GM12878 (cell line): ENCODE measurements around the gene SLC35D2. TPM values are rescaled to one million over a fixed set of nuclear protein-coding genes. Genes with fewer than 3 reads are reported as not detected.

Experiments used
- ATAC-seq: fragments of 200-7000 bp; cut with Tn5 transposase; 3 replicates; pipeline ENCODE4 v1.9.1; 2020; ENCODE audit warnings: mild to moderate bottlenecking, moderate library complexity
- BruUV-seq: library from RNA; stranded (reverse); fragments of 400-500 nt; replicated peaks from 2 replicates; lab custom pipeline; 2021; lab: Mats Ljungman, UMichigan
- CTCF ChIA-PET: fragments of 300-600 bp; sonication (Branson Sonifier 250); formaldehyde crosslinking; extraction: SDS; loops from one replicate; lab custom pipeline; 2021; ENCODE audit warnings: inconsistent platforms; lab: Yijun Ruan, JAX
- POLR2A ChIA-PET: fragments of 350-600 bp; formaldehyde crosslinking; extraction: SDS; loops from one replicate; lab custom pipeline; 2021; ENCODE audit warnings: inconsistent platforms; lab: Charles Lee
- RAD21 ChIA-PET: fragments of 300-600 bp; sonication (Branson Sonifier 250); formaldehyde crosslinking; loops from one replicate; lab custom pipeline; 2023; ENCODE audit warnings: antibody characterized with exemption; ENCODE audit not compliant: unreplicated experiment; lab: Charles Lee
- SMC1A ChIA-PET: fragments of 300-600 bp; sonication (Branson Sonifier 250); formaldehyde crosslinking; loops from one replicate; lab custom pipeline; 2023; ENCODE audit not compliant: unreplicated experiment, uncharacterized antibody; lab: Charles Lee
- DNase-seq: peaks from one replicate; pipeline ENCODE4 v3.0.0-alpha.2; 2011; ENCODE audit warnings: low read depth, low spot score
- FAIRE-seq: peaks from 3 replicates; lab custom pipeline; 2011; peaks lifted over from hg19 to GRCh38; lab: Jason Lieb, UNC
- H2AFZ ChIP-seq: 2 replicates; pipeline ENCODE4 v1.6.0; 2011; ENCODE audit warnings: low read depth, low read length, control low read depth; ENCODE audit not compliant: control insufficient read depth
- H3K27ac ChIP-seq: 2 replicates; pipeline ENCODE4 v1.5.1; 2011; ENCODE audit warnings: control low read depth; ENCODE audit not compliant: control insufficient read depth, insufficient read depth
- H3K27me3 ChIP-seq, 2 experiments: replicated peaks in 1 of 2; 2 replicates each; pipeline versions ENCODE4 v1.6.0 to v1.6.1; 2011; ENCODE audit warnings: low read length in 1 of 2; ENCODE audit not compliant: control insufficient read depth in 2 of 2, insufficient read depth in 2 of 2
- H3K36me3 ChIP-seq, 2 experiments: 2 replicates each; pipeline ENCODE4 v1.5.1; 2011; ENCODE audit warnings: low read length in 1 of 2; ENCODE audit not compliant: control insufficient read depth in 2 of 2, insufficient read depth in 2 of 2
- H3K4me1 ChIP-seq: 2 replicates; pipeline ENCODE4 v1.6.1; 2011; ENCODE audit warnings: mild to moderate bottlenecking, low read length, moderate library complexity, mixed read lengths; ENCODE audit not compliant: control insufficient read depth, insufficient read depth
- H3K4me2 ChIP-seq: 2 replicates; pipeline ENCODE4 v1.6.0; 2011; ENCODE audit warnings: control low read depth; ENCODE audit not compliant: control insufficient read depth, insufficient read depth
- H3K4me3 ChIP-seq: fragments of 200-600 bp; sonication (generic); 2 replicates; pipeline ENCODE4 v1.5.1; 2016
- H3K79me2 ChIP-seq: 2 replicates; pipeline ENCODE4 v1.6.0; 2011; ENCODE audit warnings: low read length; ENCODE audit not compliant: control insufficient read depth, insufficient read depth
- H3K9ac ChIP-seq: 2 replicates; pipeline ENCODE4 v1.8.0; 2011; ENCODE audit warnings: low read length, control low read depth, mixed read lengths; ENCODE audit not compliant: control insufficient read depth, insufficient read depth
- H3K9me3 ChIP-seq: replicated peaks from 3 replicates; pipeline ENCODE4 v1.5.1; 2011; ENCODE audit warnings: mild to moderate bottlenecking, low read length; ENCODE audit not compliant: control insufficient read depth, insufficient read depth
- H4K20me1 ChIP-seq: 2 replicates; pipeline ENCODE4 v1.6.0; 2011; ENCODE audit not compliant: control insufficient read depth, insufficient read depth
- CREB1 ChIP-seq: IDR thresholded peaks from 2 replicates; pipeline ENCODE4 v1.6.1; 2012; ENCODE audit warnings: low read depth, mild to moderate bottlenecking, inconsistent platforms
- ESRRA ChIP-seq: IDR thresholded peaks from 2 replicates; pipeline ENCODE4 v1.6.1; 2012; ENCODE audit warnings: mild to moderate bottlenecking, low read length, improper control_type of control experiment
- EZH2 ChIP-seq: IDR thresholded peaks from 2 replicates; pipeline ENCODE4 v1.6.1; 2012; ENCODE audit warnings: low read depth, mild to moderate bottlenecking, control low read depth, inconsistent platforms, low read length, borderline replicate concordance; ENCODE audit not compliant: control insufficient read depth
- FOXM1 ChIP-seq: IDR thresholded peaks from 2 replicates; pipeline ENCODE4 v1.6.1; 2012; ENCODE audit warnings: low read depth, mild to moderate bottlenecking, inconsistent platforms, low read length, moderate library complexity
- HDAC6 ChIP-seq: fragments of 200-600 bp; sonication (generic); IDR thresholded peaks from one replicate; pipeline ENCODE4 v1.8.0; 2017; ENCODE audit warnings: antibody characterized with exemption; ENCODE audit not compliant: unreplicated experiment
- HDGF ChIP-seq: fragments of 450-650 bp; IDR thresholded peaks from 2 replicates; pipeline ENCODE4 v1.6.1; 2016; ENCODE audit warnings: antibody characterized with exemption
- KLF5 ChIP-seq: fragments of 450-650 bp; IDR thresholded peaks from 2 replicates; pipeline ENCODE4 v1.6.1; 2014; ENCODE audit warnings: mild to moderate bottlenecking; ENCODE audit not compliant: partially characterized antibody
- NRF1 ChIP-seq: conservative IDR thresholded peaks from 2 replicates; pipeline ENCODE4 v1.6.1; 2011; ENCODE audit warnings: mild to moderate bottlenecking, low read depth, low read length, improper control_type of control experiment
- PAX8 ChIP-seq: fragments of 450-650 bp; IDR thresholded peaks from 2 replicates; pipeline ENCODE4 v1.6.1; 2017; ENCODE audit warnings: mild to moderate bottlenecking, moderate library complexity
- POLR2A ChIP-seq: IDR thresholded peaks from 2 replicates; pipeline ENCODE4 v1.6.1; 2011; ENCODE audit warnings: low read depth, mild to moderate bottlenecking, low read length
- SUPT20H ChIP-seq: IDR thresholded peaks from 2 replicates; pipeline ENCODE4 v1.6.1; 2011; ENCODE audit warnings: low read depth, mild to moderate bottlenecking, low read length, moderate library complexity, borderline replicate concordance; ENCODE audit not compliant: control insufficient read depth
- SUZ12 ChIP-seq: fragments of 200-600 bp; sonication (generic); IDR thresholded peaks from one replicate; pipeline ENCODE4 v1.6.1; 2018; ENCODE audit warnings: antibody characterized with exemption, mild to moderate bottlenecking; ENCODE audit not compliant: unreplicated experiment
- ZNF384 ChIP-seq: IDR thresholded peaks from 2 replicates; pipeline ENCODE4 v1.6.1; 2012; ENCODE audit warnings: low read depth, mild to moderate bottlenecking, low read length, improper control_type of control experiment, borderline replicate concordance
- ZNF622 ChIP-seq: fragments of 450-650 bp; IDR thresholded peaks from 2 replicates; pipeline ENCODE4 v1.6.1; 2017; ENCODE audit warnings: mild to moderate bottlenecking, inconsistent platforms
- ZZZ3 ChIP-seq: IDR thresholded peaks from 2 replicates; pipeline ENCODE4 v1.6.1; 2011; ENCODE audit warnings: low read depth; ENCODE audit not compliant: control insufficient read depth, insufficient read length
- WGBS: methylation state at CpG from one replicate; pipeline ENCODE4 v1.1.6; 2016; ENCODE audit warnings: low lambda C conversion rate; ENCODE audit not compliant: insufficient replicate concordance, insufficient coverage; ENCODE audit errors: missing lambda C conversion rate; 5-methylcytosine and 5-hydroxymethylcytosine counted together
- in situ Hi-C: fragments of 300-500 bp; cut with MboI; formaldehyde crosslinking; loops from 9 replicates; pipeline ENCODE4 v1.14.3; 2018; ENCODE audit warnings: mixed read lengths
- intact Hi-C: fragments of 100-400 bp; cut with micrococcal nuclease; formaldehyde crosslinking; loops from one replicate; pipeline ENCODE4 v1.14.2; 2022; ENCODE audit not compliant: unreplicated experiment
- polyA plus RNA-seq, 11 experiments: library from polyadenylated mRNA; depleted of rRNA in 4 of 11; unstranded in 6 of 11; stranded (reverse) in 5 of 11; fragments of >200 nt; fragmentation: Nextera tagmentation in 4 of 11; fragmentation: Illumina TruSeq in 1 of 11; extraction: Ambion mirVana in 4 of 11; extraction: Trizol in 1 of 11; gene quantifications; 1 replicate in 1 of 11; 2 replicates in 10 of 11; pipeline versions ENCODE4 v1.2.1 to v1.2.3, GENCODE V29; 2011 to 2016; ENCODE audit warnings: inconsistent platforms in 2 of 11, missing spikeins in 2 of 11, low read depth in 1 of 11
- total RNA-seq, 4 experiments: library from RNA; depleted of rRNA in 3 of 4; stranded (reverse); fragments of >200 nt in 3 of 4; fragmentation: Illumina TruSeq in 1 of 4; extraction: Trizol in 1 of 4; gene quantifications; 2 replicates each; pipeline versions ENCODE4 v1.2.1 to v1.2.3, GENCODE V29; 2013 to 2021
- TF ChIP-seq, protein P1 (sequence below): IDR thresholded peaks from 2 replicates; pipeline ENCODE4 v1.6.1; 2012; ENCODE audit warnings: low read depth, low read length, improper control_type of control experiment
- TF ChIP-seq, protein P2 (sequence below): IDR thresholded peaks from 2 replicates; pipeline ENCODE4 v1.6.1; 2012; ENCODE audit warnings: low read depth, low read length, improper control_type of control experiment
- TF ChIP-seq, protein P3 (sequence below): IDR thresholded peaks from 2 replicates; pipeline ENCODE4 v1.6.1; 2011; ENCODE audit warnings: mild to moderate bottlenecking, low read depth, low read length, moderate library complexity; ENCODE audit not compliant: insufficient replicate concordance
- TF ChIP-seq, protein P4 (sequence below): fragments of 450-650 bp; IDR thresholded peaks from 2 replicates; pipeline ENCODE4 v1.6.1; 2016; ENCODE audit warnings: mild to moderate bottlenecking
- TF ChIP-seq, protein P5 (sequence below): fragments of 450-650 bp; IDR thresholded peaks from 2 replicates; pipeline ENCODE4 v1.6.1; 2016; ENCODE audit warnings: mild to moderate bottlenecking

SLC35D2 gene
- total and polyA plus RNA-seq, 10 of the 15 experiments (the other 5 are each of a cell fraction or from before 2014, with no cell fraction given): 0.64 to 6.3 (median 3.5) TPM

DNA sequence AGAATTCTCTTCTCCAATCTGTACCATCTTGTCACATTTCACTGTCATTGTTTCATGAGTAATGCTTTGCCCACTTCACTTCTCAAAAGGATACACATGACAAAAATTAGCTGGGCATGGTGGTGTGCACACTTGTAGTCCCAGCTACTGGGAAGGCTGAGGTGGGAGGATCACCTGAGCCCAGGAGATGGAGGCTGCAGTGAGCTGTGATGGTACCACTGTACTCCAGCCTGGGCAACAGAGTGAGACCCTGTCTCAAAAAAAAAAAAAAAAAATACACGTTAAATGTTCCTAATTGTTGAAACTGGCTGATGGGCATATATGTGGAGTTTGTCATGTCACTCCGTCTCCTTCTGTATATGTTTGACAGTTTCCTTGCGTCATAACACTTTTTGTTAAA, 45.2 kb downstream of the SLC35D2 start:
- H3K36me3 ChIP-seq: no peaks in the 10 kb centered on the region
- H4K20me1 ChIP-seq: no peaks in the 10 kb centered on the region
- DNase-seq (no peak), FAIRE-seq (no peak), ATAC-seq (no peak)
- ChIA-PET CTCF (interaction anchor here (1.4 kb wide), 1 partner anchor 21 kb away, joined by 3 read pairs; no protein-coding TSS in a partner anchor), POLR2A (no interaction called here), RAD21 (no interaction called here), SMC1A (interaction anchor here (0.6 to 1.6 kb wide), 2 partner anchors 10 to 78 kb away, joined by 3 to 9 read pairs; no protein-coding TSS in a partner anchor)
- no peak overlapping the region for H3K27ac ChIP-seq
- H3K9me3 ChIP-seq: no peaks in the 10 kb centered on the region
- in situ Hi-C loops: no loop called here
- H3K4me1 ChIP-seq: no peaks in the 10 kb centered on the region
- H3K79me2 ChIP-seq: no peaks in the 10 kb centered on the region
- H3K27me3 ChIP-seq: no peaks in the 10 kb centered on the region
- WGBS: 62% methylated on average over 3 of the region's 3 CpGs
- no peak overlapping the region for H2AFZ ChIP-seq
- BruUV-seq: no TSS peak
- no peak overlapping the region for H3K9ac ChIP-seq
- no peak overlapping the region for H3K4me2 ChIP-seq
- no peak overlapping the region for H3K4me3 ChIP-seq
- TF ChIP-seq CREB1 (no peak), FOXM1 (no peak), ZZZ3 (no peak), KLF5 (no peak), NRF1 (no peak), ZNF384 (no peak), HDGF (no peak), POLR2A (no peak), EZH2 (no peak), HDAC6 (no peak), PAX8 (no peak), SUPT20H (no peak), ZNF622 (no peak), ESRRA (no peak), SUZ12 (no peak)
- TF ChIP-seq, protein P1, sequence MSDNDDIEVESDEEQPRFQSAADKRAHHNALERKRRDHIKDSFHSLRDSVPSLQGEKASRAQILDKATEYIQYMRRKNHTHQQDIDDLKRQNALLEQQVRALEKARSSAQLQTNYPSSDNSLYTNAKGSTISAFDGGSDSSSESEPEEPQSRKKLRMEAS: no peak
- TF ChIP-seq, protein P2, sequence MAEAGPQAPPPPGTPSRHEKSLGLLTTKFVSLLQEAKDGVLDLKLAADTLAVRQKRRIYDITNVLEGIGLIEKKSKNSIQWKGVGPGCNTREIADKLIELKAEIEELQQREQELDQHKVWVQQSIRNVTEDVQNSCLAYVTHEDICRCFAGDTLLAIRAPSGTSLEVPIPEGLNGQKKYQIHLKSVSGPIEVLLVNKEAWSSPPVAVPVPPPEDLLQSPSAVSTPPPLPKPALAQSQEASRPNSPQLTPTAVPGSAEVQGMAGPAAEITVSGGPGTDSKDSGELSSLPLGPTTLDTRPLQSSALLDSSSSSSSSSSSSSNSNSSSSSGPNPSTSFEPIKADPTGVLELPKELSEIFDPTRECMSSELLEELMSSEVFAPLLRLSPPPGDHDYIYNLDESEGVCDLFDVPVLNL: no peak
- TF ChIP-seq, protein P3, sequence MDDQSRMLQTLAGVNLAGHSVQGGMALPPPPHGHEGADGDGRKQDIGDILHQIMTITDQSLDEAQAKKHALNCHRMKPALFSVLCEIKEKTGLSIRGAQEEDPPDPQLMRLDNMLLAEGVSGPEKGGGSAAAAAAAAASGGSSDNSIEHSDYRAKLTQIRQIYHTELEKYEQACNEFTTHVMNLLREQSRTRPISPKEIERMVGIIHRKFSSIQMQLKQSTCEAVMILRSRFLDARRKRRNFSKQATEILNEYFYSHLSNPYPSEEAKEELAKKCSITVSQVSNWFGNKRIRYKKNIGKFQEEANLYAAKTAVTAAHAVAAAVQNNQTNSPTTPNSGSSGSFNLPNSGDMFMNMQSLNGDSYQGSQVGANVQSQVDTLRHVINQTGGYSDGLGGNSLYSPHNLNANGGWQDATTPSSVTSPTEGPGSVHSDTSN: no peak
- TF ChIP-seq, protein P4, sequence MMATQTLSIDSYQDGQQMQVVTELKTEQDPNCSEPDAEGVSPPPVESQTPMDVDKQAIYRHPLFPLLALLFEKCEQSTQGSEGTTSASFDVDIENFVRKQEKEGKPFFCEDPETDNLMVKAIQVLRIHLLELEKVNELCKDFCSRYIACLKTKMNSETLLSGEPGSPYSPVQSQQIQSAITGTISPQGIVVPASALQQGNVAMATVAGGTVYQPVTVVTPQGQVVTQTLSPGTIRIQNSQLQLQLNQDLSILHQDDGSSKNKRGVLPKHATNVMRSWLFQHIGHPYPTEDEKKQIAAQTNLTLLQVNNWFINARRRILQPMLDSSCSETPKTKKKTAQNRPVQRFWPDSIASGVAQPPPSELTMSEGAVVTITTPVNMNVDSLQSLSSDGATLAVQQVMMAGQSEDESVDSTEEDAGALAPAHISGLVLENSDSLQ: no peak
- TF ChIP-seq, protein P5, sequence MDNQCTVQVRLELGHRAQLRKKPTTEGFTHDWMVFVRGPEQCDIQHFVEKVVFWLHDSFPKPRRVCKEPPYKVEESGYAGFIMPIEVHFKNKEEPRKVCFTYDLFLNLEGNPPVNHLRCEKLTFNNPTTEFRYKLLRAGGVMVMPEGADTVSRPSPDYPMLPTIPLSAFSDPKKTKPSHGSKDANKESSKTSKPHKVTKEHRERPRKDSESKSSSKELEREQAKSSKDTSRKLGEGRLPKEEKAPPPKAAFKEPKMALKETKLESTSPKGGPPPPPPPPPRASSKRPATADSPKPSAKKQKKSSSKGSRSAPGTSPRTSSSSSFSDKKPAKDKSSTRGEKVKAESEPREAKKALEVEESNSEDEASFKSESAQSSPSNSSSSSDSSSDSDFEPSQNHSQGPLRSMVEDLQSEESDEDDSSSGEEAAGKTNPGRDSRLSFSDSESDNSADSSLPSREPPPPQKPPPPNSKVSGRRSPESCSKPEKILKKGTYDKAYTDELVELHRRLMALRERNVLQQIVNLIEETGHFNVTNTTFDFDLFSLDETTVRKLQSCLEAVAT: no peak
- intact Hi-C loops: no loop called here
